Activated CD4-positive, alpha-beta T cell treated with anti-CD3 and anti-CD28 coated beads, Interleukin-2, amount 50 U/mL, for 24 hours (primary cell): ENCODE results near the gene SYNE1.

Experiments
- DNase-seq, 2 donors: peaks; one replicate each; pipeline ENCODE4 v3.0.0-alpha.2; 2020; ENCODE audit warnings: low read depth in 1 of 2, low spot score in 1 of 2

Gene SYNE1

GRCh38 chr6:152293404-152293803, 343.8 kb downstream of the SYNE1 start:
- DNase-seq = no peak

- no peak for DNase-seq
Observed at GRCh38 chr6:152292555-152292954, 344.6 kb downstream of the SYNE1 start.

GRCh38 chr6:152290693-152291092, 346.5 kb downstream of the SYNE1 start:
- no peak for DNase-seq

DNA sequence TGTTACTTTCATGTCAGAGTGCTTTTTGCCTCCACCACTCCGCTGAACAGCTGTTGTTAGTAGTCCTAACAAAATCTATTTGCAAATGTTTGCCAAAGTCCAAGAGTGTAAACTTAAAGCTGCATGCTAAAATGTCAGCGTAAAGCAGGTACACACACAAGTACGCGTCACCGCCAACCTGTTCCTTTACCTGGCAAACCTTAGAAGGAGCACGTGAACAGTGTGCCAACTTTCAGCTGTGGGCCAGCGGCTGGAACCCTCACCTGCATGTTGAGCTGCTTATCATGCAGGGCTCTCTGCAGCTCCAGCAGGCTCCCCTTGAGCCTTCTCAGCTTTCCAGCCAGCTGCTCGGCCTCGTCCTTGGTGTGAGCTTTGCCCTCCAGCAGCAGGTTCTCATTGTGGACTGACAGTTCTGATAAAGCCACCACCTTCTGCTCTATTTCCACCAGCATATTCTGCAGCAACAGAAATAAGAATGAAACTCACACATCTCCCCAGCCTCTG, 359.3 kb downstream of the SYNE1 start:
- no peak for DNase-seq

- DNase-seq = no peak
Observed at GRCh38 chr6:152273638-152274037, 363.5 kb downstream of the SYNE1 start.

- no peak for DNase-seq
Observed at GRCh38 chr6:152273002-152273401, 364.2 kb downstream of the SYNE1 start.

GRCh38 chr6:152272486-152272885, 364.7 kb downstream of the SYNE1 start:
- no peak for DNase-seq

DNA sequence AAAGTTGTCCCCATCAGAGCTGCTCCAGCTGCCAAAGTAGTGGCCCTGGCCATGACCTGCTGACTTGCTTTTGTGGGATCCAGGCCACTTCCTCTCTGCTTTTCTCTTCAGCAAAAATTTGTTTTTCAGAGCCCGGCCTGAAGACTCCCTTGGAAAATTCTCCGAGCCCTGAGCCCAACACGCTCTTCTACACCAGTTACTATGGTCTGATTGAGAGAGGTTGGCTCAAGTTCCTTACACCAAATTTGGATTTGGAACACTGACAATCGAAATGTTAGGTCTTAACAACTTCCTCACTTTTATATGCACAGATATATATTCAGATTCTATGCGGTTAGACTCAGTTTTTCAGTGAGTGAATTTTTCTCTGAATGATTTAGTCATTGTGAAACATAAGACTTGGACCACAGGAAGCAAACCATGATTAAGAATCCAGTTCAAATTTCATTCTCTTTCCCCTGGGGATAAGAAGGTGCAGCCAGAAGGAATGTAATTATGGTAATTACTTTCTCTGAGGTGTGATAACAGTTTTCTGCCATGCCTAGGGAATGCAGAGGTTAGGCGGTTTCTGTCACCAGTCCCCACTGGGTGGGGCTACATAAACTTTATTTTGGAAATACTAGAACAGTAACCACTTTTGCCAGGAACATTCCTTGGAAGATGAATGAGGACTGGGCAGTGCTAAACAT, 365.2 kb downstream of the SYNE1 start:
- no peak for DNase-seq

DNA sequence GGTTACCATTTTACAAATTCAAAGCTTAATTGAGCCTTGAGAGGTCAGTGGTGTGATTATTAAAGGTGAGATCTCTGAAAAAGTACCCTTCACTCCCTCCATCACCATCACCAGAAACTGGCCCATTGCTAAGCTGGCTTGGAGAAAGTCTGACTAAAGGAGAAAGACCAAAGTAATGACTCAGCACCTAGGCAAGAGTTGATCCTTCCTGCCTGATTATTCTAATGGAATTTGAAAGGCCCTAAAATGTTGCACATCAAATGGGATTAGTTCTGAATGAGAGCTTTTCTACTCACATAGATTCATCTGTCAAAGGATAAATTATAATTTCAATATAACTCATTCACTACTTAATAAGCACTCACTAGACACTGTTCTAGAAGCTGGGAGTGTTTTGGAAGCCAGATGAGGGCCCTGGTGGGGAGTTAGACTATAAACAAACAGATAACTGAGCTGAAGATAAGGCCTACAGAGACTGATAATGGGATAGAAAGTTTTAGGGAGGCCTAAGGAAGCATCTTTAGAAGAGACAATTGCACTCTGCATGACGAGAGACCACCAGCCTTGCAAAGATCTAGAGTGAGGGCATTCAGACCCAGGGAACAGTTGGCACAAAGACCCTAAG, 366.7 kb downstream of the SYNE1 start:
- DNase-seq = no peak

GRCh38 chr6:152268846-152269442, 368.2 kb downstream of the SYNE1 start:
- no peak for DNase-seq

- peak in 1 of 2 donors; percentile 4 for DNase-seq
Observed at GRCh38 chr6:152267967-152268845, 369.0 kb downstream of the SYNE1 start.

DNA sequence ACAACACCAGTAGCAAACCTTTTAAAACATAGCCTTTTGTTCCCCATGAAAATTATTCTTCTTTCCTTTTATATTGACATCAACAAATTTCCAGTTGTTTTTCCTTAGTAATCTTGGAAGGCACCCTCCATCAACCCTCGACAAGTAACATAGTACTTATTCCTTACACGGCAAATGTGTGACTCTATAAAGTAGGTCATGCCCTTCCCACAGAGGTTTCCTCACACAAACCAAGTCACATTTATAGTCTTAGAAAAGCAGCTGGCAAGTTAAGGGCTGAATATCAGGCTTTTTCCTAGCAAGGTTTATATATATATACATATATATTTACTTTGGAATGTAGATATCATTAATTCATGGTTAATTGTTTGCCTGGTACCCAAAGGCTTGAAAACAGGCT, 371.5 kb downstream of the SYNE1 start:
- no peak for DNase-seq

GRCh38 chr6:152263582-152263981, 373.6 kb downstream of the SYNE1 start:
- no peak for DNase-seq

- no peak for DNase-seq
Observed at GRCh38 chr6:152261179-152261578, 376.0 kb downstream of the SYNE1 start.

- DNase-seq = no peak
Observed at GRCh38 chr6:152259234-152259633, 377.9 kb downstream of the SYNE1 start.

DNA sequence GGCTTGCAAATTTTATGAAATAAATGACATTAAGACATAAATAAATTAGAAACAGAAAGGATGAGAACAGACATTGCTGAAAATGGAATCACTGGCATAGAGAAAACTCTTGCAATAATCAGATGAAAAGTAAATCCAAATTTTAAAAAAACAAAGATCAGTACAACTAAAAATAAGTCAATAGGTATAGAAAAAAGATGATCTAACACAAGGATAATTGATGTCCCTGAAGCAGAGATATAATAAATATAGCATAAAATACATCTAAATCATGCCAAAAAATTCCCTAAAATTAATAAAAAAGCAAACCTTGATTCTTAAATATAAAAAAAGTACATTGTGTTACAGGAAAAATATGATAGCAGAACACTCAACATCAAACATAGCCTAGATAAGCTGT, 379.6 kb downstream of the SYNE1 start:
- no peak for DNase-seq

GRCh38 chr6:152250127-152250526, 387.0 kb downstream of the SYNE1 start:
- DNase-seq = no peak

DNA sequence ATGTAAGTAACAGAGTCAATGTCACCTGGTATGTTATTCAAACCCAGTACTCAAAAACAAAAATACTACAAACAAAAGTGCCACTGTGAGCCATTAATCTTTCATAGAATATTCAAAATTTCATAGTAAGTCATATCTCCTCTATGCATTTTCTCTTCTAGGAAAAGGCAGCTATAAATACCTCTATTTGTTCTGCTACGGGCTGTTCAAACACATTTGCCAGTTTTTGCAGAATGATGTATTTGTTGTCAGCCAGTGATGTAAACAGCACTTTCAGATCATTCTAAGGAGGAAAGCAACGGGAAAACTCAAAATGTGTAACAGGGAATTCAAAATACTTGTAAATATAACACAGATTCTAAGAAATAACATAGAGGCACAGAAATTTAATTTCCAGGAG, 388.2 kb downstream of the SYNE1 start:
- no peak for DNase-seq

GRCh38 chr6:152246554-152247337, 390.4 kb downstream of the SYNE1 start:
- no peak for DNase-seq

- no peak for DNase-seq
Observed at GRCh38 chr6:152244998-152245630, 392.0 kb downstream of the SYNE1 start.
